DND-41 (cell line): ENCODE data around the gene KRTAP16-1.

Experiments
- EZH2 ChIP-seq: IDR thresholded peaks from 3 replicates; pipeline ENCODE4 v1.6.1; 2012; ENCODE audit warnings: borderline replicate concordance, low read depth, mild to moderate bottlenecking, moderate library complexity, low read length, inconsistent platforms; ENCODE audit not compliant: severe bottlenecking
- TF ChIP-seq, protein P1 (sequence below): IDR thresholded peaks from 2 replicates; pipeline ENCODE4 v1.5.1; 2012; ENCODE audit warnings: borderline replicate concordance, low read length, moderate library complexity, mild to moderate bottlenecking; ENCODE audit not compliant: poor library complexity, severe bottlenecking; ENCODE audit errors: extremely low read depth

- TF ChIP-seq, protein P1, sequence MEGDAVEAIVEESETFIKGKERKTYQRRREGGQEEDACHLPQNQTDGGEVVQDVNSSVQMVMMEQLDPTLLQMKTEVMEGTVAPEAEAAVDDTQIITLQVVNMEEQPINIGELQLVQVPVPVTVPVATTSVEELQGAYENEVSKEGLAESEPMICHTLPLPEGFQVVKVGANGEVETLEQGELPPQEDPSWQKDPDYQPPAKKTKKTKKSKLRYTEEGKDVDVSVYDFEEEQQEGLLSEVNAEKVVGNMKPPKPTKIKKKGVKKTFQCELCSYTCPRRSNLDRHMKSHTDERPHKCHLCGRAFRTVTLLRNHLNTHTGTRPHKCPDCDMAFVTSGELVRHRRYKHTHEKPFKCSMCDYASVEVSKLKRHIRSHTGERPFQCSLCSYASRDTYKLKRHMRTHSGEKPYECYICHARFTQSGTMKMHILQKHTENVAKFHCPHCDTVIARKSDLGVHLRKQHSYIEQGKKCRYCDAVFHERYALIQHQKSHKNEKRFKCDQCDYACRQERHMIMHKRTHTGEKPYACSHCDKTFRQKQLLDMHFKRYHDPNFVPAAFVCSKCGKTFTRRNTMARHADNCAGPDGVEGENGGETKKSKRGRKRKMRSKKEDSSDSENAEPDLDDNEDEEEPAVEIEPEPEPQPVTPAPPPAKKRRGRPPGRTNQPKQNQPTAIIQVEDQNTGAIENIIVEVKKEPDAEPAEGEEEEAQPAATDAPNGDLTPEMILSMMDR = no peak
- no peak for TF ChIP-seq EZH2
These were observed at the start of gene KRTAP16-1 for GRCh38 chr17:41308918-41309359.
